ENCODE data around the gene ROCK1. TPM values are rescaled to one million over a fixed set of nuclear protein-coding genes. Genes with fewer than 3 reads are reported as not detected.

The ROCK1 gene
- total and polyA plus RNA-seq, 7 experiments from 2014 or later, result 27.6 to 97.5 (median 70.4) TPM

DNA sequence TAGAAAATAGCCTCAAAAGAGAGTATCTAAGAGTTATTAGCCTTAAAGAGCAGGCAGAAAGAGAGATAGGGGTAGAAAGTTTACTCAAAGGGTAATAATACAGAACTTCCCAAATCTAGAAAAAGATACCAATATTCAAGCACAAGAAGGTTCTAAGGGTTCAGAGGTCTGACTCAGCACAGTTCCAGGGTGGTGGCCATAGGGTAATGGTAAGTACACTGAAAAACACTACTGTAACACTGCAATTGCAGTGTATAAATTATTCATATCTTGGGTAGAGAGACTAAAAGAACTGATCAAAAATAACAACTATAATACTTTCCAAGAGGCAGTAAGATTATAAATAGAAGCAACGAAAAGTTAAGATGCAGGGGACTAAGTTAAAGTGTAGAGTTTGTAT lies 115.2 kb downstream of the ROCK1 start:
- intact Hi-C loops (cut with micrococcal nuclease), result no loop called here
- H3K27ac ChIP-seq (ENCODE audit: low read depth, low read length), result no peak overlapping the region
- H3K9me3 Mint-ChIP-seq, result no peaks in the 10 kb centered on the region
- no peaks in the 10 kb centered on the region for H3K27me3 ChIP-seq (ENCODE audit: control insufficient read depth in 2 of 2, insufficient read depth in 2 of 2, low read length in 2 of 2)
- peak overlapping the region in 1 of 10 donors; percentile 1 for H3K4me3 Mint-ChIP-seq
- peaks cover 11 to 49% (median 23%) of the 10 kb centered on the region in 5 donors for H3K36me3 Mint-ChIP-seq
- CTCF ChIA-PET, result interaction anchor here (0.6 kb wide), 1 partner anchor 45 kb away, joined by 3 read pairs; no protein-coding TSS in a partner anchor
- H3K36me3 ChIP-seq (ENCODE audit: control insufficient read depth in 2 of 3, insufficient read depth in 3 of 3, low read length in 3 of 3), result peaks cover 5 to 28% (median 5%) of the 10 kb centered on the region in 3 experiments
- H3K27me3 Mint-ChIP-seq, result no peaks in the 10 kb centered on the region
- H3K4me1 Mint-ChIP-seq, result peaks cover 12 to 45% (median 25%) of the 10 kb centered on the region in 7 donors
- ATAC-seq, result no peak
- peak overlapping the region in 5 of 9 donors; percentile 5 to 69 (median 22) for H3K27ac Mint-ChIP-seq
- no peaks in the 10 kb centered on the region for H3K9me3 ChIP-seq (ENCODE audit: control insufficient read depth in 2 of 3, low read length in 3 of 3)
- DNase-seq, result no peak
- POLR2A ChIA-PET, result no interaction called here
- H3K4me1 ChIP-seq (ENCODE audit: control insufficient read depth in 2 of 2, insufficient read depth in 2 of 2, low read length in 2 of 2), result peaks cover 0 to 6% of the 10 kb centered on the region in 2 donors
- no peak overlapping the region for H3K4me3 ChIP-seq (ENCODE audit: low read length)

DNA sequence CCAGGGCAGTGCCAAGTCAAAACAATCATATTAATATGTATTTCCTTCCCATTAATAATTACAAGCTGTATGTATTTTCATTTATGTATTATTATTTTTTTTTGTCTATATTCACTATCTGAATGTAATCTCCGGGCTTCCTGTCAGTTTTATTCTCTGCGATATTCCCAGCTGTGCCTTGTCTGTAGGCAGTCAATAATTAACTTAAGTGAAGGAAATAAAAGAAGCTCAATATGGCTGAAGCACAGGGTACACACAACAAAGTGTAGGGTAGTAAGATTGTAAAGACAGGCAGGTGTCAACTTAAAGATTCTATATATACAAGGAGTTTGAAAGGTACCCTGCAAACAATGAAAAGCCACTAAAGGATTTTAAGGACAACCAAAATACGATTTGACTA lies 122.9 kb downstream of the ROCK1 start:
- ATAC-seq (no peak), DNase-seq (no peak)
- H3K27ac Mint-ChIP-seq, result peak overlapping the region in 5 of 9 donors; percentile 5 to 32 (median 23)
- no peak overlapping the region for H3K4me3 Mint-ChIP-seq
- Histone ChIP-seq H3K27me3 (ENCODE audit: control insufficient read depth in 2 of 2, insufficient read depth in 2 of 2, low read length in 2 of 2) (no peaks in the 10 kb centered on the region), H3K27ac (ENCODE audit: low read depth, low read length) (no peak overlapping the region), H3K4me3 (ENCODE audit: low read length) (no peak overlapping the region), H3K9me3 (ENCODE audit: control insufficient read depth in 2 of 3, low read length in 3 of 3) (no peaks in the 10 kb centered on the region), H3K4me1 (ENCODE audit: control insufficient read depth in 2 of 2, insufficient read depth in 2 of 2, low read length in 2 of 2) (no peaks in the 10 kb centered on the region), H3K36me3 (ENCODE audit: control insufficient read depth in 2 of 3, insufficient read depth in 3 of 3, low read length in 3 of 3) (peaks cover 17 to 66% (median 19%) of the 10 kb centered on the region in 3 experiments)
- peaks cover 0 to 4% (median 0%) of the 10 kb centered on the region in 7 donors for H3K4me1 Mint-ChIP-seq
- H3K27me3 Mint-ChIP-seq, result no peaks in the 10 kb centered on the region
- H3K9me3 Mint-ChIP-seq, result no peaks in the 10 kb centered on the region
- H3K36me3 Mint-ChIP-seq, result peaks cover 9 to 59% (median 45%) of the 10 kb centered on the region in 5 donors
- CTCF ChIA-PET, result interaction anchor here (0.6 kb wide), 1 partner anchor 152 kb away, joined by 5 read pairs; no protein-coding TSS in a partner anchor
- intact Hi-C loops (cut with micrococcal nuclease), result no loop called here
- POLR2A ChIA-PET, result interaction anchor here (0.6 kb wide), 1 partner anchor 177 kb away, joined by 3 read pairs; no protein-coding TSS in a partner anchor

DNA sequence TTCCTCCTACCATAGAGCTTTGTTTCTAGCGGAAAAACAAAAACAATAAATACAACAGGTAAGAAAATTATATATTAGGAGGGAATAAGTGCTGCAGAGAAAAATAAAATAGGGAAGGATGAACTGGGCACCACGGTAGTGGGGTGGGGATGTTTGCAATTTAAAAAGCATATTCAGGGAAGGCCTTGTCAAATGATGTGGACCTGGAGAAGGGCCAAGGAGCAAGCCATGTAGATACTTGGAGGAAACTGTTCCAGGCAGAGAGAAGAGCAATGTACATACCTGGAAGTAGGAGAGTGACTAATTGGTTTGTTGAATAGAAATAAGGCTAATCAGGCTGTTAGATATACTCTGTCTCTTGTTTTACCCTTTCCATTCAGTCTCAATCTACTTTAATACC lies 136.5 kb downstream of the ROCK1 start:
- Histone ChIP-seq H3K27me3 (ENCODE audit: control insufficient read depth in 2 of 2, insufficient read depth in 2 of 2, low read length in 2 of 2) (no peaks in the 10 kb centered on the region), H3K27ac (ENCODE audit: low read depth, low read length) (no peak overlapping the region), H3K4me1 (ENCODE audit: control insufficient read depth in 2 of 2, insufficient read depth in 2 of 2, low read length in 2 of 2) (no peaks in the 10 kb centered on the region), H3K36me3 (ENCODE audit: control insufficient read depth in 2 of 3, insufficient read depth in 3 of 3, low read length in 3 of 3) (peaks cover 4 to 44% (median 11%) of the 10 kb centered on the region in 3 experiments), H3K4me3 (ENCODE audit: low read length) (no peak overlapping the region), H3K9me3 (ENCODE audit: control insufficient read depth in 2 of 3, low read length in 3 of 3) (no peaks in the 10 kb centered on the region)
- H3K4me1 Mint-ChIP-seq, result peaks cover 0 to 11% (median 4%) of the 10 kb centered on the region in 7 donors
- ChIA-PET CTCF (no interaction called here), POLR2A (no interaction called here)
- ATAC-seq (no peak), DNase-seq (no peak)
- intact Hi-C loops (cut with micrococcal nuclease), result no loop called here
- peaks cover 0 to 1% (median 0%) of the 10 kb centered on the region in 11 donors for H3K9me3 Mint-ChIP-seq
- H3K4me3 Mint-ChIP-seq, result no peak overlapping the region
- H3K36me3 Mint-ChIP-seq, result peaks cover 8 to 63% (median 40%) of the 10 kb centered on the region in 5 donors
- peak overlapping the region in 3 of 9 donors; percentile 2 to 80 (median 10) for H3K27ac Mint-ChIP-seq
- H3K27me3 Mint-ChIP-seq, result no peaks in the 10 kb centered on the region

DNA sequence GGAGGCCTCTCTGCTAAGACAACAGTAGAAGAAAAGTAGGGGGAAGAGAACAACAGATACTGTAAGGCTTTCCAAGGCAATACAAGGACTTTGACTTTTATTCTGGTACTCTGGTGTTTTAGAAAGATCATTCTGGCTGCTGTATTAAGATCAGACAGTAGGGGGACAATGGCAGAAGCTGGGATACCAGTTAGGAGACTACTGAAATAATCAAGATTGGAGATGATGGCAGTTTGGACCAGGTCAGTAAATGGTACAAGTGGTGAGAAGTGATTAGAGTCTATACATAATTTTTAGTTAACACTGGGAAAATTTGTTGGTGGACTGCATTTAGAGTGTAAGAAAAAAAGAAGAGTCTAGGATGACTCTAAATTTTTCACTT lies 139.7 kb downstream of the ROCK1 start:
- H3K27ac ChIP-seq (ENCODE audit: low read depth, low read length), result no peak overlapping the region
- no peaks in the 10 kb centered on the region for H3K9me3 ChIP-seq (ENCODE audit: control insufficient read depth in 2 of 3, low read length in 3 of 3)
- DNase-seq (peak in 4 of 9 donors; percentile 4 to 26 (median 12)), ATAC-seq (peak; percentile 61)
- CTCF ChIA-PET, result no interaction called here
- POLR2A ChIA-PET, result interaction anchor here (0.7 kb wide), 1 partner anchor 162 kb away, joined by 3 read pairs; no protein-coding TSS in a partner anchor
- Mint-ChIP-seq H3K27me3 (no peaks in the 10 kb centered on the region), H3K9me3 (peaks cover 0 to 1% (median 0%) of the 10 kb centered on the region in 11 donors), H3K36me3 (peaks cover 0 to 58% (median 39%) of the 10 kb centered on the region in 5 donors), H3K4me3 (no peak overlapping the region), H3K27ac (peak overlapping the region in 6 of 9 donors; percentile 2 to 23 (median 9)), H3K4me1 (peaks cover 0 to 11% (median 4%) of the 10 kb centered on the region in 7 donors)
- intact Hi-C loops (cut with micrococcal nuclease), result loop anchor here (1.0 to 5.0 kb wide), 3 partner anchors 140 to 205 kb away; partner anchors contain the start of gene ROCK1 (in 1 of the 2)
- no peaks in the 10 kb centered on the region for H3K4me1 ChIP-seq (ENCODE audit: control insufficient read depth in 2 of 2, insufficient read depth in 2 of 2, low read length in 2 of 2)
- no peak overlapping the region for H3K4me3 ChIP-seq (ENCODE audit: low read length)
- H3K27me3 ChIP-seq (ENCODE audit: control insufficient read depth in 2 of 2, insufficient read depth in 2 of 2, low read length in 2 of 2), result no peaks in the 10 kb centered on the region
- peaks cover 12 to 51% (median 18%) of the 10 kb centered on the region in 3 experiments for H3K36me3 ChIP-seq (ENCODE audit: control insufficient read depth in 2 of 3, insufficient read depth in 3 of 3, low read length in 3 of 3)

DNA sequence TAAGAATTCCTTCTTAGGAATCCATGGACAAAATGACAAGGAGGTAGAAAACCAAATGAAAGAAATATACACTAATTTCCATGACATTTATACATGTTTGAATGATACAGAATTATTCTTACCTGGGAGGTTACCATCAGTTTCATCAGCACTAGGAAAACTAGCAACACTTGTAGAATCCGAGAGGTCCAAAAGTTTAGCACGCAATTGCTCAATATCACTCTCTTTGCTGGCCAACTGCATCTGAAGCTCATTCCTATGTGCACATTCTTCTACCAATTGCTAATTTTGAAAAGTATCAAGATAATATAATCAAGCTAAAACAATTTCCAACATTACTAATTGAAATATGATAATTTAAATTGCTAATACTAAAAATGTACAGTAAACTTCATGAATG lies 144.8 kb downstream of the ROCK1 start:
- H3K9me3 Mint-ChIP-seq, result no peaks in the 10 kb centered on the region

DNA sequence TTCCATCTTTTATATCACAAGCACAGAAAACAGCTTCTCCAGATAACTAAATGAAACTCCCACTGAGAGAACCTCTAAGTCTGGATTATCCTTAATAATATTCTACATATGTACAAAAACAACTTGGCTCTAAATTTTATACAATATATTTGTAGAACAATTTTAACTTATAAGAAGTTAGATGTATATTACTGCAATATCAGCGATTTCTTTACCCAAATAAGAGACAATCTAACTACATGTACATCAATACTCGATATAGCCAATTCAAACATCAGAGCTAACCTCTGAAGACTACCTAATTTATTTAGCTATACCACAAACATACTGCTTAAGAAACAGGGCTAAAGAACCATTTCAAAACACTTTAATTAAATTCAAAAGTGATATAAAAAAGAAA lies 148.6 kb downstream of the ROCK1 start:
- no peak for DNase-seq
- H3K27ac ChIP-seq (ENCODE audit: low read depth, low read length), result no peak overlapping the region
- CTCF ChIA-PET, result no interaction called here
- no peak for ATAC-seq
- Mint-ChIP-seq H3K27me3 (no peaks in the 10 kb centered on the region), H3K27ac (peak overlapping the region in 2 of 9 donors; percentile 10 to 33), H3K36me3 (peaks cover 7 to 71% (median 68%) of the 10 kb centered on the region in 5 donors), H3K4me1 (no peaks in the 10 kb centered on the region), H3K9me3 (no peaks in the 10 kb centered on the region), H3K4me3 (no peak overlapping the region)
- no peaks in the 10 kb centered on the region for H3K9me3 ChIP-seq (ENCODE audit: control insufficient read depth in 2 of 3, low read length in 3 of 3)
- intact Hi-C loops (cut with micrococcal nuclease), result no loop called here
- H3K4me3 ChIP-seq (ENCODE audit: low read length), result no peak overlapping the region
- H3K27me3 ChIP-seq (ENCODE audit: control insufficient read depth in 2 of 2, insufficient read depth in 2 of 2, low read length in 2 of 2), result no peaks in the 10 kb centered on the region
- POLR2A ChIA-PET, result no interaction called here
- no peaks in the 10 kb centered on the region for H3K4me1 ChIP-seq (ENCODE audit: control insufficient read depth in 2 of 2, insufficient read depth in 2 of 2, low read length in 2 of 2)
- peaks cover 0 to 37% (median 3%) of the 10 kb centered on the region in 3 experiments for H3K36me3 ChIP-seq (ENCODE audit: control insufficient read depth in 2 of 3, insufficient read depth in 3 of 3, low read length in 3 of 3)

More for the DNA sequence above, 144.8 kb downstream of the ROCK1 start:
- Histone ChIP-seq H3K9me3 (ENCODE audit: control insufficient read depth in 2 of 3, low read length in 3 of 3) (no peaks in the 10 kb centered on the region), H3K4me1 (ENCODE audit: control insufficient read depth in 2 of 2, insufficient read depth in 2 of 2, low read length in 2 of 2) (no peaks in the 10 kb centered on the region), H3K27me3 (ENCODE audit: control insufficient read depth in 2 of 2, insufficient read depth in 2 of 2, low read length in 2 of 2) (no peaks in the 10 kb centered on the region), H3K4me3 (ENCODE audit: low read length) (no peak overlapping the region), H3K36me3 (ENCODE audit: control insufficient read depth in 2 of 3, insufficient read depth in 3 of 3, low read length in 3 of 3) (peaks cover 8 to 50% (median 18%) of the 10 kb centered on the region in 3 experiments), H3K27ac (ENCODE audit: low read depth, low read length) (no peak overlapping the region)
- peaks cover 7 to 70% (median 52%) of the 10 kb centered on the region in 5 donors for H3K36me3 Mint-ChIP-seq
- H3K27ac Mint-ChIP-seq, result peak overlapping the region in 2 of 9 donors; percentile 27 to 44
- intact Hi-C loops (cut with micrococcal nuclease), result no loop called here
- no peak for DNase-seq
- CTCF ChIA-PET, result no interaction called here
- H3K4me1 Mint-ChIP-seq, result peaks cover 0 to 2% (median 0%) of the 10 kb centered on the region in 7 donors
- no peak overlapping the region for H3K4me3 Mint-ChIP-seq
- H3K27me3 Mint-ChIP-seq, result no peaks in the 10 kb centered on the region
- no peak for ATAC-seq
- POLR2A ChIA-PET, result no interaction called here

DNA sequence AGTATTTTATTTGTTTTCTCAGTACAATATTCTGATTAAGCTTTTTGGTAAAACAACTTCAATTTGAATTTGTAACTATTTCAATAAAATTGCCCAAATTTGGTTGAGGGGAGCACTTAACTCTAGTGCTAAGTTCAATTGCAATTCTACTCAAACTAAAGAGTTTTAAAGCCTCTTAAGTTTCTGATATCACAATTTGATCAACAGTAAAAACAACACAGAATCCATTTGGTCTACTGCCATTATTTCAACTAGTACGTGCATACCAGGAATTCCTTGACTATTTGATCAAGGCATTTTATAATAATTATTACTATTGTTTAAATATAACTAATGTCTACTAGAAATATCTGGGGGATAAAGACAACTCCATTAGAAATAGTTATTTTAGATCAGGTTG lies 150.9 kb downstream of the ROCK1 start:
- peaks cover 0 to 23% (median 0%) of the 10 kb centered on the region in 3 experiments for H3K36me3 ChIP-seq (ENCODE audit: control insufficient read depth in 2 of 3, insufficient read depth in 3 of 3, low read length in 3 of 3)
- no peak overlapping the region for H3K4me3 ChIP-seq (ENCODE audit: low read length)
- ATAC-seq, result no peak
- Mint-ChIP-seq H3K4me3 (no peak overlapping the region), H3K36me3 (peaks cover 4 to 61% (median 60%) of the 10 kb centered on the region in 5 donors), H3K27ac (no peak overlapping the region), H3K4me1 (no peaks in the 10 kb centered on the region), H3K9me3 (peaks cover 0 to 4% (median 0%) of the 10 kb centered on the region in 11 donors), H3K27me3 (no peaks in the 10 kb centered on the region)
- H3K4me1 ChIP-seq (ENCODE audit: control insufficient read depth in 2 of 2, insufficient read depth in 2 of 2, low read length in 2 of 2), result no peaks in the 10 kb centered on the region
- DNase-seq, result no peak
- no peaks in the 10 kb centered on the region for H3K27me3 ChIP-seq (ENCODE audit: control insufficient read depth in 2 of 2, insufficient read depth in 2 of 2, low read length in 2 of 2)
- ChIA-PET POLR2A (no interaction called here), CTCF (no interaction called here)
- H3K27ac ChIP-seq (ENCODE audit: low read depth, low read length), result no peak overlapping the region
- no peaks in the 10 kb centered on the region for H3K9me3 ChIP-seq (ENCODE audit: control insufficient read depth in 2 of 3, low read length in 3 of 3)
- intact Hi-C loops (cut with micrococcal nuclease), result no loop called here

All from naive thymus-derived CD4-positive, alpha-beta T cell (primary cell).